NT2/D1 (cell line): ENCODE data around the gene L3MBTL4.

Source experiments
- SUZ12 ChIP-seq: IDR thresholded peaks from 2 replicates; pipeline ENCODE4 v1.6.1; 2011; ENCODE audit not compliant: insufficient read length, insufficient read depth; ENCODE audit errors: extremely low read depth
- YY1 ChIP-seq: IDR thresholded peaks from 2 replicates; pipeline ENCODE4 v1.6.1; 2011; ENCODE audit not compliant: insufficient read length, insufficient read depth
- ZNF274 ChIP-seq: IDR thresholded peaks from 2 replicates; pipeline ENCODE4 v1.6.1; 2011; ENCODE audit warnings: mild to moderate bottlenecking, low read depth, low read length

GRCh38 chr18:6413579-6414117 is 1.1 kb downstream of the L3MBTL4 start:
- TF ChIP-seq ZNF274: no peak
- TF ChIP-seq SUZ12: no peak
- no peak for TF ChIP-seq YY1
